PC-9 (cell line): ENCODE results near the gene SULT1E1.

Source experiments
- CTCF ChIP-seq: fragments of 200-600 bp; sonication (generic); conservative IDR thresholded peaks from 2 replicates; pipeline ENCODE4 v1.6.1; 2017; ENCODE audit warnings: mixed run types, antibody characterized with exemption, mild to moderate bottlenecking, moderate library complexity
- EZH2 ChIP-seq: fragments of 200-600 bp; sonication (generic); IDR thresholded peaks from 2 replicates; pipeline ENCODE4 v1.8.0; 2017; ENCODE audit warnings: antibody characterized with exemption, low read depth

- TF ChIP-seq CTCF = no peak
- TF ChIP-seq EZH2 = no peak
Observed at GRCh38 chr4:69894186-69894585, 34.2 kb upstream of the SULT1E1 start.
